ENCODE measurements around the gene MRPS31.

DNA sequence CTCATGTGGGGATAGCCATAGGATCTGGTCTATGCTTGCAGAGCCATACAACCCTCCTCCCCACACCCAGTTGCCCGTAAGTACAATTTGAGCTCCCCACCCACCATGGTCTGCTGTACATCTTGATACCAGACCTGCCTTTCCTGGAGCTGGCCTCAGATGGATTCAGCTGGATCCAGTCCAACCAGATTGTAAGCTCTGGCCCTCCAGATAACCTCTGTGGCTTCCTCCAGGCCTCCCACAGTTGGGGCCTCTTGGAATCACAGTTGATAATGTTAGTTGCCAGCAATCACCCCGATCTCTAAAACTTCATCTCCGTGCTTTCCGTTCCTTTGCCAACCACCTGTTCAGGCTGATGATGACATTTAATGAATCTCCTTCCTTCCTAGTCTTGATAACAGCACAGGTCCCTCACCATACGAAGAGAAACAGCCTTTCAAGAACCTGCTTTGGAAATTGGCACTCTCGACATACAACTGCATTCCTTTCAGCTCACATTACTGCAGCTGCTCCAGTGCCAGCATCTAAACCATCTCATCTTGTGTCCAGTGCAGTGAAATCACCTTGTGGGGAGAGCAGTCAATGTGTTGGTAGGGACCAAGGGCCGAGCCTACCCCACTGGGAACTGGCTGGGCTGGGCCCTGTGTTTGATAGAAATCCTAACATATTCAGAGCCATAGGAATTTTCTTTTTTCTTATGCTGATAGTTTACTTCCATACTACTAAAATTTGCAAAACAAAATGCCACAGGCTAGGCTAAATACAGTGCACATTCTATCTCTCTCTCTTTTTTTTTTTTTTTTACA lies 89.4 kb downstream of the MRPS31 start:
- TF ChIP-seq, protein P1, sequence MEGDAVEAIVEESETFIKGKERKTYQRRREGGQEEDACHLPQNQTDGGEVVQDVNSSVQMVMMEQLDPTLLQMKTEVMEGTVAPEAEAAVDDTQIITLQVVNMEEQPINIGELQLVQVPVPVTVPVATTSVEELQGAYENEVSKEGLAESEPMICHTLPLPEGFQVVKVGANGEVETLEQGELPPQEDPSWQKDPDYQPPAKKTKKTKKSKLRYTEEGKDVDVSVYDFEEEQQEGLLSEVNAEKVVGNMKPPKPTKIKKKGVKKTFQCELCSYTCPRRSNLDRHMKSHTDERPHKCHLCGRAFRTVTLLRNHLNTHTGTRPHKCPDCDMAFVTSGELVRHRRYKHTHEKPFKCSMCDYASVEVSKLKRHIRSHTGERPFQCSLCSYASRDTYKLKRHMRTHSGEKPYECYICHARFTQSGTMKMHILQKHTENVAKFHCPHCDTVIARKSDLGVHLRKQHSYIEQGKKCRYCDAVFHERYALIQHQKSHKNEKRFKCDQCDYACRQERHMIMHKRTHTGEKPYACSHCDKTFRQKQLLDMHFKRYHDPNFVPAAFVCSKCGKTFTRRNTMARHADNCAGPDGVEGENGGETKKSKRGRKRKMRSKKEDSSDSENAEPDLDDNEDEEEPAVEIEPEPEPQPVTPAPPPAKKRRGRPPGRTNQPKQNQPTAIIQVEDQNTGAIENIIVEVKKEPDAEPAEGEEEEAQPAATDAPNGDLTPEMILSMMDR (conservative IDR thresholded peaks at IDR 0.05): no peak
- TF ChIP-seq EZH2 (IDR thresholded peaks at IDR 0.05; ENCODE audit: low read depth): no peak
